Suprapubic skin (tissue), 4 donors: ENCODE data around the gene RBPJ. TPM values are rescaled to one million over a fixed set of nuclear protein-coding genes. Genes with fewer than 3 reads are reported as not detected.

Experiments
- DNase-seq, 2 donors: peaks; one replicate each; pipeline ENCODE4 v3.0.0-alpha.2; 2019; ENCODE audit warnings: low spot score in 2 of 2
- H3K27ac ChIP-seq: fragments of 200-600 bp; sonication (generic); one replicate; pipeline ENCODE4 v1.5.1; 2019
- H3K27me3 ChIP-seq: fragments of 200-600 bp; sonication (generic); one replicate; pipeline ENCODE4 v1.5.1; 2019
- H3K36me3 ChIP-seq: fragments of 200-600 bp; sonication (generic); one replicate; pipeline ENCODE4 v1.5.1; 2019
- H3K4me1 ChIP-seq: fragments of 200-600 bp; sonication (generic); one replicate; pipeline ENCODE4 v1.5.1; 2019
- H3K4me3 ChIP-seq: fragments of 200-600 bp; sonication (generic); one replicate; pipeline ENCODE4 v1.5.1; 2019; ENCODE audit warnings: mild to moderate bottlenecking
- H3K9me3 ChIP-seq: fragments of 200-600 bp; sonication (generic); one replicate; pipeline ENCODE4 v1.5.1; 2019
- EP300 ChIP-seq: sonication (generic); formaldehyde crosslinking; IDR thresholded peaks from one replicate; pipeline ENCODE4 v1.6.1; 2017; ENCODE audit warnings: antibody characterized with exemption
- POLR2A ChIP-seq, 2 donors: fragments of 450-650 bp; IDR thresholded peaks; one replicate each; pipeline ENCODE4 v1.6.1; 2017; ENCODE audit warnings: antibody characterized with exemption in 2 of 2, mild to moderate bottlenecking in 2 of 2, moderate library complexity in 2 of 2
- POLR2AphosphoS5 ChIP-seq, 3 donors: sonication (generic); formaldehyde crosslinking; IDR thresholded peaks; one replicate each; pipeline ENCODE4 v1.6.1; 2017; ENCODE audit warnings: antibody characterized with exemption in 3 of 3
- WGBS: methylation state at CpG from one replicate; pipeline ENCODE4 v1.1.5; 2018; 5-methylcytosine and 5-hydroxymethylcytosine counted together
- total RNA-seq, 4 donors: library from RNA; depleted of rRNA; stranded (reverse); fragments of >200 nt; gene quantifications; one replicate each; pipeline ENCODE4 v1.1.0, GENCODE V29; 2016
- TF ChIP-seq, protein P1 (sequence below), 2 donors: fragments of 200-600 bp in 1 of 2; fragments of 450-650 bp in 1 of 2; sonication (generic) in 1 of 2; IDR thresholded peaks; one replicate each; pipeline ENCODE4 v1.5.1; 2016 to 2019; ENCODE audit warnings: antibody characterized with exemption in 2 of 2, mild to moderate bottlenecking in 1 of 2, moderate library complexity in 1 of 2

Gene RBPJ
- total RNA-seq, 4 donors from 2014 or later, result 33.4 to 104 (median 46.1) TPM

DNA sequence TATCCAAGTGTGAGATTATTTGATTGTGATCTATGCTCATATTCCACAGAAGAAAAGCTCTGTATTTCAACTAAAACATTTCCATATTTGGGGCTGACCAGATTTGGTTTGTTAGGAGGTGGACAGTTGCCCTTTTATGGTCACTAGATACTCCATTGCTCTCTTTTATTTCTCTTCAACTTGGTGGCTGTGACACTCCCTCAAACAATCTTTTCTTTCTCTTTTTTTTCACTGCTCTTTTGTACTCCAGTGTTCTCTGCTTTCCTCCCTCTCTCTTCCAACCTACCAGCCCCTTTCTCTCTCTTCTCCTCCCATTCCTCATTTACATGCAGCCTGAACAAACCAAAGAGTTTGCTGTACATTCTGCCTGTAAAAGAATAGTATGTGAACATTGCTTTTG, 48.8 kb downstream of the RBPJ start:
- DNase-seq, result no peak
- Histone ChIP-seq H3K4me3 (no peak overlapping the region), H3K4me1 (peaks cover 25% of the 10 kb centered on the region), H3K27ac (no peak overlapping the region), H3K27me3 (no peaks in the 10 kb centered on the region), H3K9me3 (no peaks in the 10 kb centered on the region), H3K36me3 (peaks cover 6% of the 10 kb centered on the region)
- TF ChIP-seq, protein P1, sequence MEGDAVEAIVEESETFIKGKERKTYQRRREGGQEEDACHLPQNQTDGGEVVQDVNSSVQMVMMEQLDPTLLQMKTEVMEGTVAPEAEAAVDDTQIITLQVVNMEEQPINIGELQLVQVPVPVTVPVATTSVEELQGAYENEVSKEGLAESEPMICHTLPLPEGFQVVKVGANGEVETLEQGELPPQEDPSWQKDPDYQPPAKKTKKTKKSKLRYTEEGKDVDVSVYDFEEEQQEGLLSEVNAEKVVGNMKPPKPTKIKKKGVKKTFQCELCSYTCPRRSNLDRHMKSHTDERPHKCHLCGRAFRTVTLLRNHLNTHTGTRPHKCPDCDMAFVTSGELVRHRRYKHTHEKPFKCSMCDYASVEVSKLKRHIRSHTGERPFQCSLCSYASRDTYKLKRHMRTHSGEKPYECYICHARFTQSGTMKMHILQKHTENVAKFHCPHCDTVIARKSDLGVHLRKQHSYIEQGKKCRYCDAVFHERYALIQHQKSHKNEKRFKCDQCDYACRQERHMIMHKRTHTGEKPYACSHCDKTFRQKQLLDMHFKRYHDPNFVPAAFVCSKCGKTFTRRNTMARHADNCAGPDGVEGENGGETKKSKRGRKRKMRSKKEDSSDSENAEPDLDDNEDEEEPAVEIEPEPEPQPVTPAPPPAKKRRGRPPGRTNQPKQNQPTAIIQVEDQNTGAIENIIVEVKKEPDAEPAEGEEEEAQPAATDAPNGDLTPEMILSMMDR (IDR thresholded peaks at IDR 0.05), result no peak
- TF ChIP-seq EP300 (no peak), POLR2AphosphoS5 (IDR thresholded peaks at IDR 0.05) (no peak), POLR2A (IDR thresholded peaks at IDR 0.05) (no peak)

DNA sequence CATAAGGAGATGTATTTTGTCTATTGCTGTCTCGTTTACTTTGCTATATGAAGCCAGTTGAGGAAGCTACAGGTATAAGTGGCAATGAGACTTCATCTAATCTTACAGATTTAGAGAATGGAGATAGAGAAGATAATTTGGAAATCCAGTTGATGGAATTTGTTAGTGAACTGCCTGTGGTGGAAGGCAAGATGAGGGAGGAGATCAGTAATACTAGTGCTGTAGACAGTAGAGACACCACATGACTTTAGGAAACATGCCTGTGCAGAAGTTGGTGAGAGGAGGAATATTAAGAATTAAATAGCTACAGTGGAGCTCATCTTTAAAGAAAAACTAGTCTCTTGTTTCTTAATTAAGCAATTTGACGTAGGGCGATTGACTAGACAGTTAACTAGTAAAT, 51.3 kb downstream of the RBPJ start:
- Histone ChIP-seq H3K4me3 (no peak overlapping the region), H3K36me3 (peaks cover 6% of the 10 kb centered on the region), H3K9me3 (no peaks in the 10 kb centered on the region), H3K27ac (no peak overlapping the region), H3K27me3 (no peaks in the 10 kb centered on the region), H3K4me1 (peaks cover 25% of the 10 kb centered on the region)
- no peak for DNase-seq
- WGBS, result 85% methylated on average over 3 of the region's 3 CpGs
- TF ChIP-seq, protein P1 (IDR thresholded peaks at IDR 0.05), result no peak
- no peak for TF ChIP-seq POLR2AphosphoS5 (IDR thresholded peaks at IDR 0.05)
- TF ChIP-seq POLR2A (IDR thresholded peaks at IDR 0.05), result no peak
- TF ChIP-seq EP300, result no peak

DNA sequence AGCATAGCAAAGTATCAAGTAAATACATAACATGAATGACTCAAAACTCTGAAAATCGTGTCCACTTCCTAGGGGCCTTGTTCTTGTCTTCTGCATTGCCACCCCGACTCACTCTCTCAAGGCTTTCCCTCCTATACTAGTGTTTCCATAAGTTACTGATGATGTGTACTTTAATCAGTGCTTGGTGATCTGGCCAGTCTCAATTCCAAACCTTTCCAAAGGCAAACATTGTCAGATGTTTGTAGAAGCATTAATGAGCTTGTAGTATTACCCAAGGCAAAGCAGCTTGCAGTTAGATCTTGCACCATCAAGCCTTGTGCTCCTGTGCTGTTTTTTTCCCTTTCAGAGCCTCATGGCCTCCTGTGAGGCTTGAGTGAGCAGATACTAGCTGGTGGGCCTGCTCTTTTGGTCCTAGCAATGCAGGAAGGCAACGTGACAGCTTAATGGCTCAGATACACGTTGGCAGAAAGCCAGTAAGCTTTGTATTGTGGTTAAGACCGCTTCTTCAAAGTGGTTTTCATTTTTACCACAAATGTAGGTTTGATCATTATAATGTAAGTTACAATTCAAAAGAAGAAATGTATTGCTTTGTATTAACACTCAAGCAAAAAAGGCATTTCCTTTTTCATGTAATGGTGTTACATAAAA, 51.8 kb downstream of the RBPJ start:
- H3K27me3 ChIP-seq, result no peaks in the 10 kb centered on the region
- H3K9me3 ChIP-seq, result no peaks in the 10 kb centered on the region
- peaks cover 23% of the 10 kb centered on the region for H3K4me1 ChIP-seq
- no peak overlapping the region for H3K27ac ChIP-seq
- WGBS, result 47% methylated on average over 5 of the region's 5 CpGs
- H3K36me3 ChIP-seq, result peaks cover 6% of the 10 kb centered on the region
- no peak overlapping the region for H3K4me3 ChIP-seq
- TF ChIP-seq POLR2A (IDR thresholded peaks at IDR 0.05), result no peak
- no peak for TF ChIP-seq POLR2AphosphoS5 (IDR thresholded peaks at IDR 0.05)
- TF ChIP-seq EP300, result no peak
- TF ChIP-seq, protein P1 (IDR thresholded peaks at IDR 0.05), result no peak
- DNase-seq, result no peak

DNA sequence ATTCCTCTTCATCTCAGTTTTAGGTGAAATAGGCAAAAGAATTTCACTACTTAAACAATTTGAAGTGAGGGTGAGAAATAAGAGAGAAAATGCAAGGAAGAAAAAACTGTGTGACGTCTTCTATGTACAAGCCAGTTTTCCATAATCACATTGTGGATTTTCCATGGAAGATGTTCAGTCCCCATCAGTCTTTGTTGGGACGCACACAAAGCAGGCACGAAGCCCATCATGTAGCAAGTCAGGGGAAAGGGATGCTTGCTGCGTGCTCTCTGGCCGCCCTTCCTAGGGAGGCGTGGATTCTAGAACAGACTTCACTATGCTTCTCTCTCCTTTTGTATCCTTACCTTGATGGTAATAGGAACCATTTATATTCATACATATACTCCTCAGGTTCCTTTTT, 54.7 kb downstream of the RBPJ start:
- 86% methylated on average over 6 of the region's 6 CpGs for WGBS
- Histone ChIP-seq H3K27me3 (no peaks in the 10 kb centered on the region), H3K4me1 (peaks cover 15% of the 10 kb centered on the region), H3K9me3 (no peaks in the 10 kb centered on the region), H3K36me3 (peaks cover 3% of the 10 kb centered on the region), H3K4me3 (no peak overlapping the region), H3K27ac (no peak overlapping the region)
- DNase-seq, result no peak
- TF ChIP-seq, protein P1 (IDR thresholded peaks at IDR 0.05), result no peak
- TF ChIP-seq POLR2A (IDR thresholded peaks at IDR 0.05) (no peak), POLR2AphosphoS5 (IDR thresholded peaks at IDR 0.05) (no peak), EP300 (no peak)

DNA sequence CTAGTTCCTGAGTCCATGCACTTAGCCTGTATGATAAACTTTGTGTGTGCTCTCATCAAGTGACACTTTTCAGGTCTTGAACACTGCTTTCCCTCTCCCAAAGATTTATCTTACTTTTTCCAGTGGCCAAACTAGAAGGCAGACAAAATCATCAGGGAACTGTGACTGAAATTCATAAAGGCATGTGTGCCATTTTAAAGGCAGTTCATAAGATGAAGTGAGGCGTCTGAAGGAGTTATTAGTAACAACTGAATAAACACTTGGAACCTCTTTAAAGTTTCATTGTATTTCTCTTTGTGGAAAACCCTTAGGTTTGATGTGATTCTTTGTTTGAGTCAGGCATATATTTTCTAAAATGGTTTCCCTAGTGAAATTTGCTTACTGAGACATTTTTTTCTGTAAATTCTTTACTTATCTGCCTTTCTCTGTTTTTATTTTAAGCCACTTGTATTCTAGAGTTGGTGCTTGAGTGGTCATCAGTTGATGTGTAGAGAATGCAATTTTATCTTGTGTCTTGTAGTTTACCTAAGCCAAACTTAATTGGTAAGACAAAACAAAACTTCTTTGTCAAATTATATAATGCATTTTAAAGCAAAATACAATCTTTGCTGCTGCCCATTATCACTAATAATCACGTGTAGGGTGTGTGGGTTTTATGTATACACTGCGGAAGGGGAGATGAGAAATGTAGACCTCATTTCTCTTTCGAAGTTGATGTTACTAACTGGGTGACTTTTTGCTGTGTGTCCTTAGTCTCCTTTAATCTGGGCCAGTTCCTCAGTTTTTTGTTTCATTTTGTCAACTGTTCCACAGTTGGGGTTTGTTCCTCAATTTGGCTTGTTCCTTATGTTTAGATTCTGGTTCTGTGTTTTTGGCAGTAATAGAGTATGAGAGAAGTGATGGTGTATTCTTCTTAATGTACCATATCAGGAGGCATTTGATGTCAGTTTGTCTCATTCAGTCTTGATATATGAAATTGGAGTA, 56.8 kb downstream of the RBPJ start:
- TF ChIP-seq, protein P1 (IDR thresholded peaks at IDR 0.05), result no peak
- TF ChIP-seq POLR2AphosphoS5 (IDR thresholded peaks at IDR 0.05), result no peak
- TF ChIP-seq POLR2A (IDR thresholded peaks at IDR 0.05), result no peak
- no peak for TF ChIP-seq EP300
- peaks cover 12% of the 10 kb centered on the region for H3K4me1 ChIP-seq
- WGBS, result 79% methylated on average over 4 of the region's 4 CpGs

More for the DNA sequence above, 56.8 kb downstream of the RBPJ start:
- Histone ChIP-seq H3K27me3 (no peaks in the 10 kb centered on the region), H3K9me3 (no peaks in the 10 kb centered on the region), H3K27ac (no peak overlapping the region), H3K36me3 (peaks cover 3% of the 10 kb centered on the region), H3K4me3 (no peak overlapping the region)
- no peak for DNase-seq
